NCI-H524 (cell line): ENCODE results near the gene MPRIP.
A peak's percentile ranks its signal among the peaks of the same experiment; 100 is the strongest.

Experiments
- DNase-seq, 2 experiments: peaks; one replicate each; lab custom pipeline; 2025; lab: John Stamatoyannopoulos, UW

The MPRIP gene

DNA sequence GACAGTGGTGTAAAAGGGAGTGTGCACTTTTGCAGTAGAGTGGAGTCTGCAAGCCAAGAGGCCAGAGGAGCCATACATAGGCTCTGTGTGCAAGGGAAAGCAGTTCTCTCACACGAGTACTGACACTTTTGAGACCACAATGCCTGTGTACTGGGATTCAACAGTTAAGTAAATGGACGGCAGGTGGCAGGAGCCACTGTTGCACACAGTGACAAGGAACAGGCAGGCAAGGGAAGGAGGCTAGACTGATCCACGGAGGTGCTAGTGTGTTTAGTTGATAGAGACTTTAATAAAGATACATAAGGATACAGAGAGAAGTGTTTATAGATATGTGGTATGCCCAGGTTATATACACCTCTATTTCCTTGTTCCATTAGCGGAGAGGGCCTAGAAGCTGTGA is 67.0 kb downstream of the MPRIP start:
- DNase-seq, result no peak

DNA sequence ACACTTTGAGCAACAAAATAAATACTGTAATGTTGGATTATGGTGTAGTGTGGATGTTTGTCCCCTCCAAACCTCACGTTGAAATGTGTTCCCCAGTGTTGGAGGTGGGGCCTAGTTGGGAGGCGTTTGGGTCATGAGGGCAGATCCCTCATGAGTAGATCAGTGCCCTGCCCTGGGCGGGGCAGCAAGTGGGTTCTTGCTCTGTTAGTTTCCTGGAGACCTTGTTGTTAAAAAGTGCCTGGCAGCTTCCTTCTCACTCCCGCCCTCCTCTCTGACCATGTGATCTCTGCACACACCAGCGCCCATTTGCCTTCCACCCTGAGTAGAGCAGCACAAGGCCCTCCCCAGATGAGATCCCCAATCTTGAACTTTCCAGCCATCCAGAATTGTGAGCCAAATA is 67.7 kb downstream of the MPRIP start:
- no peak for DNase-seq

DNA sequence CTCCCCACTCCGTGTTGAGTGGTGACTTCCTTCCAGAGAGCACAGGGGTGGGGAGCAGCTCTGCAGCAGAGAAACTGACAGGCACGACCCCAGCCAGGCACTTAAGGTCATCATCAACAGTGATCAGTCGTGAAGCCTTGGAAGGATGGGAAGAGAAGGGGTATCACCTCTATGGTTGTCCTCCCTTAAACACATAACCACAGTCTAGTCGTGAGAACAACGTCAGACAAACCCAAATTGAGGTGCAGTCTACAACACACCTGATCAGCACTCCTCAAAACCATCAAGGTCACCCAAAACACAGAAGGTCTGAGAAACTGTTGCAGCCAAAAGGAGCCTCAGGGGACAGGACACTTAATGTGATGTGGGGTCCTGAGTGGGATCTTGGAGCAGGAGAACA is 68.3 kb downstream of the MPRIP start:
- no peak for DNase-seq

DNA sequence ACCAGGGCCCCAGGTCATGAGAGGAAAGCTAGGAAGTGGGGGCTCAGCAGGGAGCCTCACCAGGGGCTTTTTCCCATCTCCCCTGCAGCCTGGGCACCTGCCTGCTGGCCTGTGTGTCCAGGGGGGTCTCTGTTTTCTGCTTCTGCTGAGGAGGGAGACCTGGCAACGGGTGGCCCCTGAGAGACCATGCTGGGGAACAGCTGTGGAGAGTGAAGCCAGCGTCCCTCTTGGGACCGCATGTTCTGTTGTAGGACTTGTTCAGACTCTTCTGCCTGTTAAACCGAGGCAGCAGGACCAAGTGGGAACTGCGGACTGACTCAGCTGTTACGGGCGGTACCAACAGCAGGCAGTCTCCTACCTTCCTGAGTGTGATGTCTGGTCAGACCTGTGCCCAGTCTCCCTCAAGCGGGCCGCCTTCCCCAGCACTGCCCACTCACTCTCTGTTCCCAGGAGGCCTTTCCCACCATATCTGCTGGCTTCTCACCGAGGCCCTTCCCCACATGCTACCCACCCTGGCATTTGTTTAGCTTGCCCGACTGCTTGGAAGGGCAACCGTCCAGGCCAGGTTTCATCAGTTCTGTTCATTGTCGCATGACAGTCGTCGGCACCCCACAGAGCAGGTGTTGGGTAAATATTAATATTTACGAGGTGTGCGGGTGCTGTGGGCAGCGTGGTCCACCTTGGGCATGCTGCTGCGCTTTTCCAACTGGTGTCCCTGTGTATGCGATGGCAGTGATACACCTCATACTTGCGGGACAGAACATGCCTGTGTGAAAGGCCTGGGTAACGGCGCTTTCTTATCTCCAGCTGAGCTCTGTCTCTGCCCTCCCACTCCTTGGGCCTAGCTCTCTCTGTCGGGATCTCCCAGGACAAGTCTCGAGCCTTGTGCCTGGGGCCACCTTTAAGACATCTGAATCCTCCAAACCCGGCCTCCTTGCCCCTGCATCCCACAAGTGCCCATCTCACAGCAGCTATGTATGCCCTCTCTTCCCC is 69.4 kb downstream of the MPRIP start:
- DNase-seq, result no peak

DNA sequence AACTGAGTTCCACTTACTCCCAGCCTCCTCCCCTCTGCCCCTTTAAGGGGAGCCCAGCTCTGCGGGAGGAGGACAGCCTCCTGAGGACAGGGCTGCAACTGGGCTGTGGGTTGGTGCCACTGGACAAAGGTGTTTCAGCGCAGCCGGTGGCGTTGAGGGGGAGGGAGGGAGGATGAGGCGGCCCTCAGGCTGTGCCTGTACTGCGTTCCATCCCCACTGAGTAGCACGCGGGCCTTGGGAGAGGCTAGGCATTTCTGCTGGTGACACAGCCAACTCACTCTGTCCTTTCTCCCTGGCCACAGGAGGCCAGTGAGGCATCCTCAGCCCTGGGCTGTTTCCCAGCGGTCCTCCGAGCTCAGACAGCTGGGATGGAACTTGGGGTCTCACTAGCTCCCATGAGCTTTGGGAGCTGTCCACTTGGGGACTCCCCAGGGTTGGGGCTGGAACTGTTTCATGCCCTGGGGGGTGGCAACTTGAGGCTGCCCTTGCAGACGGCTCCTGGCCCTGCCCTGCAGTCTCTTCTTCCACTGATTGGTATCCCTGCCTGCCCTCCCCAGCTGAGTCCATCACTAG is 70.5 kb downstream of the MPRIP start:
- no peak for DNase-seq

DNA sequence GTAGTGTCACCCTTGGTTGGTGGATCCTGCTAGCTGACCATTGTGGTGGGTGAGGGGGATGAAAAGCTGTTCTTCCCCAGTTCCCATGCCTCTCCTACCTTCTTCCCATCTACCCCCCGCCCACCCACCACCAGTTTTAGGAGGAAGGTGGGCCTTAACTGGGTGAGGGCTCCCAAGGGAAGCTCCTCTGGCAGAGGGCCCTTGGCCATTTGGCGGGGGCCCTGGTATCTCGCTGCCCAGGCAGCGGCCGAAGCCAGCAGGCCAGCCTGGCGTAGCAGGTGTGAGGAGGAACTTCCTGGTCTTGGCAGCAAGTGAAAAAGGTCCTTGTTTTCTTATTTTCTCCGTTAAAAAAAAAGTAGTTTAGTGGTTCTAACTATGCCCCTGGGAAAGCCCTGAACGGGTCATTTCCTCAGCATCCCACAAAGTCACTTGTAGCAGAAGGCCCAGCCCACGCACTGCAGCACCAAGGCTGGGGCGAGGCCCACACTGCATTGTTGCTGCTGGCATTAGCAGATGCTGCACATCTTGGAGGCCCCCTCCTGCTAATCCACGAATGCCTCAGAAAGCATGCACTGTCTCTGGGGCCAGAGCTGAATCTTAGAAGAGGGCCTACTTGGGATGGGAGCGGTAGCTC is 72.5 kb downstream of the MPRIP start:
- DNase-seq, result no peak

DNA sequence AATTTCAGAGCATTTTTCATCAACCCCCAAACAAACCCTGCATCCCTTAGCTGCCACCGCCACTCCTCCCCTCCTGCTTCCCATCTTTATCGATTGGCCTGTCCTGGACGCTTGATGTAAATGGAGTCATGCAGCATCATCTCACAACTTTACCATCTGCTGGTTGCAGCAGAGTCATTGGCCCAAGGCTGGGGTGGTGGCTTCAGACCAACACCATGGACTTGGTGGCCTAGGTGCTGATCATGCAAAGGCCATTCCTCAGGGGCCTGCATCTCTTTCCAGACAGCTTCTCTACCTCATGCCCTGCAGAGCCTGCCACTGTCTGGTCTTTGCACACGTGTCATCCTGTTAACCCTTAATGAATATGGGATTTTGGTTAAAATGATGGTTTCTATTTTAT is 73.4 kb downstream of the MPRIP start:
- DNase-seq, result no peak

DNA sequence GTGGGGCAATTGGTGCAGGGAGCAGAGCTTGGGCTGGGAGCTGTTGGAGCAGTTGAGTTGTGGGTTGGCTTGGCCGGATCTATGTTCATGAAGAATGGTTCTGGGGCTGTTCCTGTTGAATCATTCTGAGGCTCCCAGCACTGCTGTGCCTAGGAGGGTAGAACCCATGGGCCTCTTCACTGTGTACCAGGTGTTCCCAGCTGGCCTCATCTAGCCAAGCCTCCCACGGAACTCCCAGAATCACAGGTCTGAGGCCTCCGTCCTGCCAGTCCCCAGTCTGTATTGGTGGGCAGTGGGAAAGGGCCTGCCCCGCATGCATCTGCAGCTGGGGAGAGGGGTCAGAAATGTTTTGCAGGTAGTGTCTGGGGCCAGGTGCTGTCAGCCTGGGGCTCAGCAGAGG is 74.1 kb downstream of the MPRIP start:
- no peak for DNase-seq

DNA sequence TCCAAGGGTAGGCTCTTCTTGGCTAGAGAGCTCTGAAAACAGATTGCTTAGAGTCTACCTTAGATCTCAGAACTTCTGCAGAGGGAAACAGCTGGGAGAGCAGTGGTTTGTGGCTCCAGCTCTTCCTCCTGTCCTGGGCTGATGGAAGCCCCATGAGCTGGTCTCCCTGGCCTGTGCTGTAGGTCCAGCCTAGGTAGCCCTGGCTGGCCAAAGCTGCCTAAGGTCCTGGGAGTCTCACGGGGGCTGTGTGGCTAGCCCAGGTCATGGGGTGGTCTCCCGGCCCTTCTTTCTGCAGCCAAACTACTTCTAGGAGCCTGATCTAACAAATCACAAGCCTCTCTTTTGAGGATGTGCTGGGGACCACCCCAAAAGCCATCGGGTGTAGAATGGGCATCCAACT is 75.7 kb downstream of the MPRIP start:
- DNase-seq, result no peak

DNA sequence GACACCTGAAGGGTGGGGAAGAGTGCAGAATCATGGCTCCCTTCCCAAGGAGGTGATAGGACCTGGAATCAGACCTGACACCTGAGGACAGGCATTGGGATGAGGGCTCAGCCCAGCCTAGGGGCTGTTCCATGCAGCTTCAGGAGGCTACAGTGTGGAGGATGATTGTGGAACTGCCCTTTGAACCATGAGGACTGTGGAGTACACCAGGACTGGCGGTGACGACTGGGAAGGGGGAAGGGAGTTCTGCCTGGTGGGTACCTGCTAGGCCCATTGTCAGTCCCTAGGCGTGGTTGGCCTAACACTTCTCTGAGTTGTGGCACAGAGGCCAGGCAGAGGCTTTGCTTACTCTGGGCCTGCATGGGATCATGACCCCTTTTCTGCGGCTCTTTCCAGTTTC is 76.1 kb downstream of the MPRIP start:
- DNase-seq, result no peak

DNA sequence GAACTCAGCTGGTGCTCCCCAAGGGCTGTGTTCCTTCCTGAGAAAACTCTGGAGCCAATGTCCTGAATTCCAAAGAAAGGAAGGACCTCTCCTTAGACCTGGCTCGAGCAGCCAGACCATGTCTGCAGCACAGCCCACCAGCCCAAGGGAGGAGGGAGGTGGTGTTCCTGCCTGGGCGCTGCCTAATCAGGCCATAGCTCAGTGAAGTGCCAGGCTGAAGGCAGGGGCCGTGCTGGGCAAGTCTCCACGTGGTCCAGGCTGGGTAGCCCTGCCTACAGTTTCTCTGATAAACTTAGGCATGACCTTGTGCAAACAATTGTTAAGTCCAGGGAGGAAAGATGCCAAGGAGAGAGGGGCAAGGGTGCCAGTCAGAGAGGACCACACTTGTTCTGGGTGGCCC is 76.8 kb downstream of the MPRIP start:
- no peak for DNase-seq

DNA sequence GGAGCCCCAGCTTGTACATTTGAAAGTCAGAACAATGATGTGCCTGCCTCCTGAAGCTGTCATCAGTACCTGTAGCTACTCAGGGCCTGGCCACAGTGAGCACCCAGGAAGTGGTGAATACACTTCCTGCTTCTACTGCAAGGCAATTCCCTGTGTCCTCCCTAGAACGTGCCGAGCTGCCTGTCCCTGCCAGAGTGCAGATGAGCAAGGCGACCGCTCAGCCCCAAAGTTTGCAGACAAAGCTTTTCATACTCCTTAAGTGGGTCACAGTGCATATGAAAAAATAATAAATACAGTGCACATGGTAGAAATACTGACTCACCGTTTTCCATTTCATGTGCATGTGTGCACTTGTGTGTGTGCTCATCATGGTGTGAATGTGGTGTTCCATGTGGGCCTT is 77.3 kb downstream of the MPRIP start:
- DNase-seq, result no peak

DNA sequence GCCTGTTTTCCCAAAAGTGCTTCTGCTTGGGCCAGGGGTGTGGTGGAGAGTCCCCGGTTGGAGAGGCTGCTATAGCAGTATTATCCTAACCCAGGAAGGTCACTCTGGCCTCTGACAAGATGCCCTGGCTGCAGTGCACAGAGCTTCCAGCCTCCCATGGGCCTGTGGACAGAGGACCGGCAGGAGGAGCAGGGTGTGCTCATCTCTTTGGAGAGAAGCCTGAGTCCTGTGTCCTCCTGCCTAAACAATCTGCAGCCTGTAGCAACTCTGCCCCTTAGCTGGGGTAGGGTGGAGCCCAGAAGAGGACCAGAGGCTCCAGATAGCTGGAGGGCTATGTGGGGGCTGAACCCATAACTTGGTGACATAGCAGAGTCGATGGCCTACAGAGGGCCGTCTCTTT is 78.0 kb downstream of the MPRIP start:
- DNase-seq, result no peak

DNA sequence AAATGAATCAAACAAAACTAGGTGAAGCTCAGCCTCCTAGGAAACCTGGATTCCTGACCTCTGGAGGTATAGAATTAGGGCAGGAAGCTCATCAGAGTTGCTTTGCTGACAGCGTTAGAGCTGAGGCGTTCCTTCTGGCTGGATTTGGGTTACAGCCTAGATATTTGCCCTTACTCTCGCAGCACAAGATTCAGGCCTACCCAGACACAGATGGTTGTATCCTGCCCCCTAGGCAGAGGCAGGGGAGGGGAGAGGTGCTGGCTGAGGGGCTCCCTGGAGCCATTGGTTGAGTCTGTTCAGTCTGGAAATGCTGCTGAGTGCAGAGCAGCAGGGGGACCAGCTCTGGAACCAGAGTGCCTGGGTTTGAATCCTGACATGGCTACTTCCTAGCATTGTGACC is 78.4 kb downstream of the MPRIP start:
- DNase-seq, result peak in 1 of 2 experiments; percentile 35

DNA sequence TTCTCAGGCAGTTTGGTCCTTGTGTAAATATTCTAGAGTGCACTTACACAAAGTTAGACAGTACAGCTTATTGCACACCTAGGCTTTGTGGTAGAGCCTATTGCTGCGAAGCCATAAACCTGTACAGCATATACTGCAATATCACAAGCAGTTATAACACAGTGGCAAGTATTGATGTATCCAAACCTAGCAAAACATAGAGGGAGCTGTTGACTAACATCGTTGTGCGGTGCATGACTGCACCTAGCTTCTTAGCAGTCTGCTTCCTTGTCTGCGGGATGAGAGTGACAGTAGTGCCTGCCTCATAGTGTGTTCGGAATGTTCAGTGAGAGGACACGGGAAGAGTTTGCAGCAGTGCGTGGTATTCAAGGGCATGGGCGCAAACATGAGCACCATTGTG is 78.9 kb downstream of the MPRIP start:
- DNase-seq, result no peak

DNA sequence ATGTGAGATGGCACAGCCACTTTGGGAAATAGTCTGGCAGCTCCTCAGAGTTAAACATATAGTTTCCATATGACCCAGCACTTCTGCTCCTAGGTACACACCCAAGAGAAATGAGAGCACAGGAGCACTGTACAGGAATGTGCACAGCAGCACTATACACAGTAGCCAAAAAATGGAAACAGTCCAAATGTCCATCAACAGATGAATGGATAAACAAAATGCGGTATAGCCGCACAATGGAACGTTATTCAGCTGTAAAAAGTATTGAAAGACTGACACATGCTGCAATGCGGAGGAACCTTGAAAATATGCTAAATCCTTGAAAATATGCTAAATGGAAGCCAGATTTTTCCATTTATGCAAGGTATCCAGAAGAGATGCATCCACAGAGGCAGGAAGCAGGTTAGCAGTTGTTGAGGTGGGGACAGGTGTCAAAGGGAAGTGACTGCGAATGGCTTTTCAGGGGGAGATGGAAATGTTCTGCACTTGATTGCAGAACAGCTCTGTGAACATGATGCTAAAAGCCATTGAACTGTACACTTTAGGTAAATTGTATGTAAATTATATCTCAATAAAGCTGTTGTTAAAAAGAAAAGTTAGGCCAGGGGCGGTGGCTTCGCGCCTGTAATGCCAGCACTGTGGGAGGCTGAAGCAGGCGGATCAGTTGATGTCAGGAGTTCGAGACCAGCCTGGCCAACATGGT is 80.7 kb downstream of the MPRIP start:
- DNase-seq, result no peak

DNA sequence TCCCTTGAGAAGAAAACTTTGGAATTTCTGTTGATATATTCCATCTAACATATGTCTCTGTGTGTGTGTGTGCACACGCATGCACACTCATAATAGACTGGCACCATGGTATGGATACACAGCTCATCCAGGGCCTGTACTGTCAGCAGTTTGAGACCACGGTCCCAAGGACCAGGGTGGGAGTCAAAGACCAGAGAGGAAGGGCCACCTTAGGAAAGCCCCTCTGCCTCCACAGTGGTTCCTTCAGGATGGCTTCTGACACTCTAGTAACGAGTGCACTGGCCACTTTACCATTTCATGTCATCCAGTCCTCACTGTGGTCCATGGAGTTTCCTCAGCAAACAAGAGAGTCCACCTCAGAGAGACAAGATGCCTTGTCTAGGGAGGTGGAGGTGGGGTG is 82.1 kb downstream of the MPRIP start:
- DNase-seq, result no peak

DNA sequence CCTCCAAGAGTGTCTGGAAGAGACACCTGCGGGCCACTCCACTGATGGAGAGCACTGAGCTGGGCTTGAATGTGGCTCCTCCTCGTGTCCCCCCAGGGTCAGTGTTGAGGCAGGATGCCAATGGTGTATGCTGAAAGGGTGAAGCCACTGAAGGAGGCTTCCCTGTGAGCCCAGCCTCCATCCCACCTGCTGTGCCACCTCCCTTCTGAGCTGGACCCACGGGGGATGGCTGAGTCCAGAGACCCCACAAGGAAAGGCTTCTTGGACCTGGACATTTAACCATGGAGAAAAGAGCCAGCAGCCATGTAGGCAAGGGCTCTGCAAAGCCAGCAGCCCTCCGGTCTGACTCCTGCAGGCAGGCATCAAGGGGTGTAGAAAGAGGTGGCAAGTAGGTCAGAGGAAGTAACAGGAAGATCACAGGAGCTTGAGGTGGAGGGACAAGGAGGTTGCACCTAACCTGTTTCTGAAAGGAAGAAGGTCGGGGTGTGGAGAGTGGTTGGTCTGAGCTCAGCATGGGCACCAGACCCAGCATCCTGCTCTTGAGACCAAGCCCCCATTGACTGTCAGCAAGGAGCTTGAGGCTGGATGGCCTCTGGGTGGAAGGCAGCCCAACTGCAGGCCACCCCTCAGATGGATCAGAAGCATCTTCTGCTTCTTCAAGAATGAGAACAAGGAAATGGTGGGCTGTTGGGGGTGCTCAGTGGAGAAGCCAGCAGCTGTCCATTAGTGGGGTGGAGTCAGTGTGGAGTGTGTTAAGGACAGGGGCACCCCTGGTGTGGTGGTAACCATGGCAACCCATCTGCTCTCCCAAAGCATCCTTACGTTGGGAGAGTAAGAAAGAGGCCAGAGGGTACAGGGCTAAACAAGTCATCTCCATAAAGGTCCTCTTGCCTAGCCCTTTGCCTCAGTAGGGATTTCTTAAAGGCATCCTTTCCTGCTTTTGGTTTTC is 83.2 kb downstream of the MPRIP start:
- peak; percentile 68 to 93 for DNase-seq

DNA sequence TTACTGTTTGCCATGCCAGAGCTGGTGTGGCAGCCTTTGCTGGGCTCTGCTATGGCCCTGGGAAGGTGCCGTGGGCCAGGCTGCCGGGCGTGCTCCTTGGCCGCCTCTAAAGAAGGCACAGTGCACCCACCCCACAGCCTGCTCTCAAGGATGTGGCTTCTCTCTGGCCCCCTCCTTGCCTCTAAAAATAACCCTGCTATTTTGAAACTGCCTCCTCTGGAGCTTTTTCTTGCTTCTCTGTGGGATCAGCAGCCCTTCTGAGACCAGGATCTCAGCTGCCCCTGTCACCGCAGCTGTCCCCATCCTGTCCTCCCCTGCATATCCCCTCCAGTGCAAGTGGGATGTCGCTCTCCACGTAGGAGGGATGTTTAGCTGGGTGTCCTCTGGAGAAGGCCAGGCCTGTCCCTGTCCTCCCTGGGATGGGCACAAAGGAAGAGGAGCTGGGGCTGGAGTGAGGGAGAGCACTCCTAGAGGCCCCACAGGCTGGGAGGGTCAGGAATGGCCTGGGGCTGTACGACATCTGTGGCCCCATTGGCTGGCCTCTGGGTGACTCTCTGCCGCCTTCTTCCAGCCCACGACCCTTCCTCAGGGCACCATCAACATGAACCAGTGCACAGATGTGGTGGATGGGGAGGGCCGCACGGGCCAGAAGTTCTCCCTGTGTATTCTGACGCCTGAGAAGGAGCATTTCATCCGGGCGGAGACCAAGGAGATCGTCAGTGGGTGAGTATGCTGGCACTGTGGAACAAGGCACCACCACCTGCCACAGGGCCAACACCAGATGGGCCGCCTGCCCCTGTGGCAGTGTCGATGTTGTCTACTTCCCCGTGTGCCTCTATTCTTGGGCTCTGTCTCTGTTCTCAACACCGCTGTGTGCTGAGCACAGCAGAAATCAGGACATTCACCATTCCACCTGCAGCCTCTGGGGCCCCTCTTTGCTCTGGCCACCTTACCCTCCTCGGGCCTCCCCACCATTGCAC is 84.2 kb downstream of the MPRIP start:
- peak in 1 of 2 experiments; percentile 23 for DNase-seq

DNA sequence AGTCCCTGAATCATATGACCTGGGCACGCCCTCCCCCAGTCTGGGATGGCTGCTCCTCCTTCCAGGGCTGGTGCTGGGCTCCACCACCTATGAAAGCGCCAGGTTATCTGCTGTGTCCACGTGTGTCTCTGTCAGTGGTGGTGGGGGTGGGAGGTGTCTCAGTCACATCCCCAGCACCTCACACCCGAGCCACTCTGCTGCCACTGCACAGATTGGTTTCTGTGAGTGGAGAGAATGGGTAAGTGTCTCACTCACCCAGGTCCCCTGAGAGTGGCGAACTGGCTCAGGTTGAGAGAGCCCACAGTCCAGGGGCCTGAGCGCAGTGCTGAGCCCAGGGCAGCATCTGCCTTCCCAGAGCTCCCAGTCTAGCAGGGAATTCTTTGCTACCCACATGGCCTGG is 84.9 kb downstream of the MPRIP start:
- DNase-seq, result no peak
